ENCODE results near the gene PROM2.

DNA sequence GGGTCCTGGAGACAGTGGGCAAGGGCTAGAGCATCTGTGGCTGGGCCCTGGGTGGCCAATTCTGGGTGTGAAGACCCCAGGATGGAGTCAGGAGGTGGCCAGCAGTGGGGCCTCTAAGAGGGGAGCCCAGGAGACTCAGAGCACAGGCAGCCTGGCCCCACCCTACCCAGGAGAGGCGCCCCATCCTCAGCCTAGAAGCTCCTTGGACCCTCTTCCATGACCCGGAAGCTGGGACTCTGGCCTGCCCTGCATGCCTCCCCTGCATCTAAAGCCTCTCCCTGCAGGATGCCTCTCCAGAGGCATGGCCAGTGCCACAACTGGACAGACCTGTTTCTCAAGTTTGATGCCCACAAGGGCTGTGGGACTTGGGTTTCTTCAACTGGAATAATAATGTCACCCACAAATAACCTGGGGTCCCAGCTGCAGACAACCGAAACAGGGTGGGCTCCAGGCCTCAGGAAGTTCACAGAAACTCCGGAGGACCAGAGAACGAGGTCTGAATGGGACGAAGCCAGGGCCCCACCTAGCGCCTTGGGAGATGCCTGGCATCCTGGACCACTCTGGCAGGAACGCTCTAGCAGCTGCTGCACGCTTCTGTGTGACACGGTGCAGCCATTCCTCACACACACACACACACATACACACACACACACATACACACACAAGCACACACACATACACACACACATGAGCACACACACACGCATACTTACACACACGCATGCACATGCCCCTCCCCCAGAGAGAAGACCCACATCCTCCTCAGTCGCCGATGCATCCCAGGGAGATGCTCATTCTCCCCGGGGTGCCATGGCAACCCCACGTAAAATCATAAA, 39.3 kb downstream of the PROM2 start:
- TF ChIP-seq POLR2A (IDR thresholded peaks at IDR 0.05), result no peak
- TF ChIP-seq, protein P1, sequence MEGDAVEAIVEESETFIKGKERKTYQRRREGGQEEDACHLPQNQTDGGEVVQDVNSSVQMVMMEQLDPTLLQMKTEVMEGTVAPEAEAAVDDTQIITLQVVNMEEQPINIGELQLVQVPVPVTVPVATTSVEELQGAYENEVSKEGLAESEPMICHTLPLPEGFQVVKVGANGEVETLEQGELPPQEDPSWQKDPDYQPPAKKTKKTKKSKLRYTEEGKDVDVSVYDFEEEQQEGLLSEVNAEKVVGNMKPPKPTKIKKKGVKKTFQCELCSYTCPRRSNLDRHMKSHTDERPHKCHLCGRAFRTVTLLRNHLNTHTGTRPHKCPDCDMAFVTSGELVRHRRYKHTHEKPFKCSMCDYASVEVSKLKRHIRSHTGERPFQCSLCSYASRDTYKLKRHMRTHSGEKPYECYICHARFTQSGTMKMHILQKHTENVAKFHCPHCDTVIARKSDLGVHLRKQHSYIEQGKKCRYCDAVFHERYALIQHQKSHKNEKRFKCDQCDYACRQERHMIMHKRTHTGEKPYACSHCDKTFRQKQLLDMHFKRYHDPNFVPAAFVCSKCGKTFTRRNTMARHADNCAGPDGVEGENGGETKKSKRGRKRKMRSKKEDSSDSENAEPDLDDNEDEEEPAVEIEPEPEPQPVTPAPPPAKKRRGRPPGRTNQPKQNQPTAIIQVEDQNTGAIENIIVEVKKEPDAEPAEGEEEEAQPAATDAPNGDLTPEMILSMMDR (IDR thresholded peaks at IDR 0.05), result no peak

Measured in uterus (tissue), 2 donors.